Measurements from ENCODE around the gene TP53RK. TPM values are rescaled to one million over a fixed set of nuclear protein-coding genes. Genes with fewer than 3 reads are reported as not detected.

Gene TP53RK
- total and polyA plus RNA-seq, 2 of the 4 experiments (the other 2 are of a cell fraction) = 8.7 to 10.6 TPM

DNA sequence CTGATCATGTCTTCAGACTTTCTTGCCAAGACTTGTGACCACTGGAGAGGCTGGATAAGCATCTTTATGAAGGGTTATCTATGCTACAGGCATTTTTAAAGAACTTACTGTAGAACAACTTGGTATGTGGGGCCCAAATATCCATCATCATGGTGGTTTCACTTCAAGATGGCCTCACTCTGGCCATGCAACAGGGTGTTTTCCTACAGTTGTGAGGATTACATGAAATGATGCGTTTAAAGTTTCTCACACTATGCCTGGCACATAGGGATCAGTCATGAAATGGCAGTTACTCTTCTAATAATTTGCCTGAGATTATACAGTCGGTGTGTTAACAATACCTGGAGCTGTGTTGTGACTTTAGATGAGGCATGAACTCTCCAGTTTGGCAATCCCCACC, 33.2 kb upstream of the TP53RK start:
- H3K9ac ChIP-seq (ENCODE audit: low read depth, low read length) = no peak overlapping the region
- no peak overlapping the region for H3K4me3 ChIP-seq (ENCODE audit: insufficient read depth, low read depth, low read length)
- H3K27ac ChIP-seq (ENCODE audit: insufficient read depth, low read length) = no peak overlapping the region
- no peak overlapping the region for H2BK5ac ChIP-seq (ENCODE audit: low read depth, low read length, poor library complexity, severe bottlenecking)
- H3K36me3 ChIP-seq (ENCODE audit: control insufficient read depth, insufficient read depth, low read length) = peaks cover 41% of the 10 kb centered on the region
- H3K4ac ChIP-seq (ENCODE audit: low read depth, low read length) = no peak overlapping the region
- H3K4me2 ChIP-seq (ENCODE audit: low read depth, low read length) = no peak overlapping the region
- peaks cover 8 to 49% of the 10 kb centered on the region in 2 experiments for H3K79me1 ChIP-seq (ENCODE audit: low read depth in 1 of 2, low read length in 2 of 2)
- H3K18ac ChIP-seq (ENCODE audit: low read depth, low read length) = no peak overlapping the region
- H4K91ac ChIP-seq (ENCODE audit: insufficient read depth, low read depth, low read length) = no peak overlapping the region
- TF ChIP-seq MAFK (IDR thresholded peaks at IDR 0.05; ENCODE audit: low read depth, low read length) (no peak), RFX5 (IDR thresholded peaks at IDR 0.05; ENCODE audit: low read depth, low read length) (no peak), FOS (IDR thresholded peaks at IDR 0.05; ENCODE audit: low read depth, low read length) (no peak), RAD21 (IDR thresholded peaks at IDR 0.05; ENCODE audit: low read length) (no peak), POLR2A (IDR thresholded peaks at IDR 0.05; ENCODE audit: low read depth, low read length) (no peak)
- TF ChIP-seq, protein P1, sequence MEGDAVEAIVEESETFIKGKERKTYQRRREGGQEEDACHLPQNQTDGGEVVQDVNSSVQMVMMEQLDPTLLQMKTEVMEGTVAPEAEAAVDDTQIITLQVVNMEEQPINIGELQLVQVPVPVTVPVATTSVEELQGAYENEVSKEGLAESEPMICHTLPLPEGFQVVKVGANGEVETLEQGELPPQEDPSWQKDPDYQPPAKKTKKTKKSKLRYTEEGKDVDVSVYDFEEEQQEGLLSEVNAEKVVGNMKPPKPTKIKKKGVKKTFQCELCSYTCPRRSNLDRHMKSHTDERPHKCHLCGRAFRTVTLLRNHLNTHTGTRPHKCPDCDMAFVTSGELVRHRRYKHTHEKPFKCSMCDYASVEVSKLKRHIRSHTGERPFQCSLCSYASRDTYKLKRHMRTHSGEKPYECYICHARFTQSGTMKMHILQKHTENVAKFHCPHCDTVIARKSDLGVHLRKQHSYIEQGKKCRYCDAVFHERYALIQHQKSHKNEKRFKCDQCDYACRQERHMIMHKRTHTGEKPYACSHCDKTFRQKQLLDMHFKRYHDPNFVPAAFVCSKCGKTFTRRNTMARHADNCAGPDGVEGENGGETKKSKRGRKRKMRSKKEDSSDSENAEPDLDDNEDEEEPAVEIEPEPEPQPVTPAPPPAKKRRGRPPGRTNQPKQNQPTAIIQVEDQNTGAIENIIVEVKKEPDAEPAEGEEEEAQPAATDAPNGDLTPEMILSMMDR (conservative IDR thresholded peaks at IDR 0.05; ENCODE audit: low read depth, low read length) = no peak
- H2BK15ac ChIP-seq (ENCODE audit: low read depth, low read length) = no peak overlapping the region
- H3K4me1 ChIP-seq (ENCODE audit: control insufficient read depth, insufficient read depth, low read length) = no peaks in the 10 kb centered on the region
- H2BK120ac ChIP-seq (ENCODE audit: low read depth, low read length) = no peak overlapping the region
- WGBS, 2 experiments (ENCODE audit: extremely low coverage in 2 of 2, insufficient read length in 1 of 2) = no CpG with 5 or more reads among the region's 2 CpGs
- DNase-seq (no peak), ATAC-seq (ENCODE audit: low read depth) (no peak)
- dilution Hi-C loops (cut with HindIII; ENCODE audit: low sequenced_read_pairs, unreplicated experiment) (no loop called here), intact Hi-C loops (cut with micrococcal nuclease) (no loop called here), in situ Hi-C loops (cut with MboI; ENCODE audit: low sequenced_read_pairs) (no loop called here)
- no peak overlapping the region for H4K8ac ChIP-seq (ENCODE audit: low read depth in 2 of 2, low read length in 2 of 2)
- H3K9me1 ChIP-seq (ENCODE audit: insufficient read depth, low read length) = peaks cover 9% of the 10 kb centered on the region; the same call in 1 of the 2 replicates
- H2AK9ac ChIP-seq (replicated peaks; ENCODE audit: low read depth, low read length, poor library complexity) = no peak overlapping the region
- H3K27me3 ChIP-seq (ENCODE audit: control insufficient read depth, insufficient read depth, low read length) = no peaks in the 10 kb centered on the region
- no peak overlapping the region for H2AFZ ChIP-seq (replicated peaks; ENCODE audit: low read length, poor library complexity)
- no peak overlapping the region for H3K56ac ChIP-seq (ENCODE audit: extremely low read depth, insufficient read depth, low read length)
- ChIA-PET CTCF (no interaction called here), POLR2A (ENCODE audit: unreplicated experiment) (no interaction called here)
- H3K14ac ChIP-seq (replicated peaks; ENCODE audit: low read depth, low read length) = no peak overlapping the region
- H4K5ac ChIP-seq (ENCODE audit: low read depth, low read length) = no peak overlapping the region
- no peak overlapping the region for H2AK5ac ChIP-seq (ENCODE audit: low read depth, low read length)
- H4K20me1 ChIP-seq (ENCODE audit: insufficient read depth, low read length) = peaks cover 10% of the 10 kb centered on the region
- no peak overlapping the region for H2BK20ac ChIP-seq (ENCODE audit: low read depth, low read length)
- H3K9me3 ChIP-seq (ENCODE audit: control insufficient read depth, insufficient read depth, low read length) = peaks cover 7% of the 10 kb centered on the region
- H3K23ac ChIP-seq (ENCODE audit: low read depth, low read length) = no peak overlapping the region
- BruUV-seq (replicated peaks) = no TSS peak

All from IMR-90 (cell line).